SK-N-SH (cell line): ENCODE data around the gene PPM1A. TPM values are rescaled to one million over a fixed set of nuclear protein-coding genes. Genes with fewer than 3 reads are reported as not detected.

ENCODE experiments used
- CTCF ChIA-PET: fragments of 300-600, 350-600 bp; formaldehyde crosslinking; extraction: SDS; loops from one replicate; lab custom pipeline; 2021; lab: Yijun Ruan, JAX
- POLR2A ChIA-PET: fragments of 350-600 bp; sonication (Branson Sonifier 250); formaldehyde crosslinking; extraction: SDS; loops from one replicate; lab custom pipeline; 2020; ENCODE audit warnings: antibody characterized with exemption, inconsistent platforms; lab: Yijun Ruan, JAX
- DNase-seq: peaks from one replicate; pipeline ENCODE4 v3.0.0; 2012
- H2AFZ ChIP-seq: fragments of 200-600 bp; sonication (generic); 2 replicates; pipeline ENCODE4 v1.8.1; 2016; ENCODE audit warnings: antibody characterized with exemption, mild to moderate bottlenecking, low read depth
- H3F3A ChIP-seq: fragments of 200-600 bp; sonication (generic); replicated peaks from 2 replicates; pipeline ENCODE3; 2016; ENCODE audit warnings: antibody characterized with exemption, mild to moderate bottlenecking; ENCODE audit not compliant: insufficient read depth
- H3K27ac ChIP-seq, 2 experiments: fragments of 200-500 bp in 1 of 2; fragments of 200-600 bp in 1 of 2; sonication (Bioruptor generic) in 1 of 2; sonication (generic), shearing (Covaris generic) in 1 of 2; 2 replicates each; pipeline versions ENCODE4 v1.5.1 to v1.6.1; 2014 to 2016; ENCODE audit warnings: low read depth in 2 of 2, inconsistent platforms in 1 of 2, low read length in 1 of 2, mild to moderate bottlenecking in 1 of 2, mixed read lengths in 1 of 2
- H3K27me3 ChIP-seq: fragments of 200-600 bp; sonication (generic), shearing (Covaris generic); 2 replicates; pipeline ENCODE4 v1.6.1; 2016; ENCODE audit warnings: mixed run types; ENCODE audit not compliant: insufficient read depth
- H3K36me3 ChIP-seq, 2 experiments: fragments of 200-500 bp in 1 of 2; fragments of 200-600 bp in 1 of 2; sonication (Bioruptor generic) in 1 of 2; sonication (generic) in 1 of 2; replicated peaks in 1 of 2; 2 replicates each; pipeline versions ENCODE3 to v1.5.1; 2014 to 2016; ENCODE audit warnings: low read length in 1 of 2, mild to moderate bottlenecking in 1 of 2; ENCODE audit not compliant: insufficient read depth in 2 of 2, control insufficient read depth in 1 of 2
- H3K4me1 ChIP-seq, 2 experiments: fragments of 200-500 bp in 1 of 2; fragments of 200-600 bp in 1 of 2; sonication (Bioruptor generic) in 1 of 2; sonication (generic), shearing (Covaris generic) in 1 of 2; 2 replicates each; pipeline versions ENCODE4 v1.5.1 to v1.6.1; 2014 to 2016; ENCODE audit warnings: low read depth in 1 of 2, low read length in 1 of 2, mixed run types in 1 of 2; ENCODE audit not compliant: insufficient read depth in 2 of 2, control insufficient read depth in 1 of 2
- H3K4me2 ChIP-seq: fragments of 200-600 bp; sonication (generic), shearing (Covaris generic); 2 replicates; pipeline ENCODE4 v1.6.1; 2017; ENCODE audit warnings: mixed run types
- H3K4me3 ChIP-seq, 2 experiments: fragments of 200-500 bp in 1 of 2; fragments of 200-600 bp in 1 of 2; sonication (Bioruptor generic) in 1 of 2; sonication (generic), shearing (Covaris generic) in 1 of 2; 2 replicates each; pipeline versions ENCODE4 v1.5.1 to v1.8.1; 2014 to 2016; ENCODE audit warnings: low read depth in 2 of 2, inconsistent platforms in 1 of 2, low read length in 1 of 2, mild to moderate bottlenecking in 1 of 2, mixed read lengths in 1 of 2, moderate library complexity in 1 of 2
- H3K79me2 ChIP-seq: fragments of 200-600 bp; sonication (generic); 2 replicates; pipeline ENCODE4 v1.8.1; 2017; ENCODE audit warnings: mild to moderate bottlenecking; ENCODE audit not compliant: insufficient read depth
- H3K9ac ChIP-seq: fragments of 200-600 bp; sonication (generic); 2 replicates; pipeline ENCODE4 v1.6.1; 2017; ENCODE audit warnings: mixed run types
- H3K9me2 ChIP-seq: fragments of 200-600 bp; sonication (generic); 2 replicates; pipeline ENCODE4 v1.6.1; 2017; ENCODE audit warnings: mixed run types
- H3K9me3 ChIP-seq: fragments of 200-600 bp; sonication (generic); 2 replicates; pipeline ENCODE4 v1.6.1; 2017; ENCODE audit warnings: mixed run types, mild to moderate bottlenecking, moderate library complexity
- H4K20me1 ChIP-seq: fragments of 200-600 bp; sonication (generic); 2 replicates; pipeline ENCODE4 v1.6.1; 2017; ENCODE audit warnings: mild to moderate bottlenecking, mixed run types; ENCODE audit not compliant: insufficient read depth
- CHD2 ChIP-seq: fragments of 150-350 bp; IDR thresholded peaks from 2 replicates; pipeline ENCODE4 v1.6.1; 2018; ENCODE audit warnings: low read length; ENCODE audit not compliant: partially characterized antibody
- EP300 ChIP-seq, 2 experiments: IDR thresholded peaks; 2 replicates each; pipeline versions ENCODE4 v1.4.0 to v1.6.1; 2012; ENCODE audit warnings: borderline replicate concordance in 1 of 2, low read depth in 1 of 2, low read length in 1 of 2
- EZH2phosphoT487 ChIP-seq: fragments of 200-600 bp; sonication (generic); IDR thresholded peaks from 2 replicates; pipeline ENCODE4 v1.6.1; 2017; ENCODE audit warnings: low read depth, mixed run types, mild to moderate bottlenecking, antibody characterized with exemption, moderate library complexity, borderline replicate concordance
- FOSL2 ChIP-seq: IDR thresholded peaks from 2 replicates; pipeline ENCODE4 v1.4.0; 2012; ENCODE audit warnings: low read depth, mild to moderate bottlenecking, moderate library complexity, borderline replicate concordance
- FOXJ3 ChIP-seq: sonication (generic); formaldehyde crosslinking; IDR thresholded peaks from 2 replicates; pipeline ENCODE4 v1.5.1; 2020; ENCODE audit warnings: mild to moderate bottlenecking, missing genetic modification reagents
- FOXM1 ChIP-seq: IDR thresholded peaks from 2 replicates; pipeline ENCODE4 v1.4.0; 2012; ENCODE audit warnings: low read depth, mild to moderate bottlenecking
- GATA2 ChIP-seq: sonication (generic); formaldehyde crosslinking; IDR thresholded peaks from 2 replicates; pipeline ENCODE4 v1.5.0; 2020; ENCODE audit warnings: mild to moderate bottlenecking, missing genetic modification reagents
- JUND ChIP-seq: IDR thresholded peaks from 2 replicates; pipeline ENCODE4 v1.4.0; 2012
- MEF2A ChIP-seq: IDR thresholded peaks from 2 replicates; pipeline ENCODE4 v1.4.0; 2012; ENCODE audit warnings: low read depth, borderline replicate concordance
- MXI1 ChIP-seq: IDR thresholded peaks from 2 replicates; pipeline ENCODE4 v1.6.1; 2012; ENCODE audit warnings: mild to moderate bottlenecking, low read depth, low read length, improper control_type of control experiment
- RAD21 ChIP-seq: IDR thresholded peaks from 2 replicates; pipeline ENCODE4 v1.6.1; 2012; ENCODE audit warnings: mild to moderate bottlenecking, low read length
- RCOR1 ChIP-seq: fragments of 150-350 bp; IDR thresholded peaks from 2 replicates; pipeline ENCODE4 v1.6.1; 2017; ENCODE audit warnings: antibody characterized with exemption, low read length
- SMC3 ChIP-seq: IDR thresholded peaks from 2 replicates; pipeline ENCODE4 v1.6.1; 2012; ENCODE audit warnings: low read depth, low read length, improper control_type of control experiment
- TAF1 ChIP-seq: IDR thresholded peaks from 2 replicates; pipeline ENCODE4 v1.6.1; 2012; ENCODE audit warnings: low read depth, mild to moderate bottlenecking, low read length, moderate library complexity, borderline replicate concordance
- TCF12 ChIP-seq: IDR thresholded peaks from 2 replicates; pipeline ENCODE4 v1.4.0; 2012
- TEAD4 ChIP-seq: IDR thresholded peaks from 2 replicates; pipeline ENCODE4 v1.4.0; 2012; ENCODE audit warnings: mild to moderate bottlenecking, borderline replicate concordance; ENCODE audit not compliant: insufficient read depth
- YY1 ChIP-seq: IDR thresholded peaks from 2 replicates; pipeline ENCODE4 v1.4.0; 2012; ENCODE audit warnings: low read depth, mild to moderate bottlenecking
- WGBS: methylation state at CpG from one replicate; pipeline ENCODE4 v1.1.6; 2017; ENCODE audit warnings: low lambda C conversion rate; 5-methylcytosine and 5-hydroxymethylcytosine counted together
- polyA plus RNA-seq, 3 experiments: library from polyadenylated mRNA; depleted of rRNA; stranded (reverse); fragments of >200 nt; gene quantifications; 2 replicates each; pipeline ENCODE4 v1.2.3, GENCODE V29; 2012
- TF ChIP-seq, protein P1 (sequence below): fragments of 150-350 bp; IDR thresholded peaks from 2 replicates; pipeline ENCODE4 v1.6.1; 2016; ENCODE audit warnings: mild to moderate bottlenecking, low read depth, low read length
- TF ChIP-seq, protein P2 (sequence below): fragments of 150-350 bp; IDR thresholded peaks from 2 replicates; pipeline ENCODE4 v1.6.1; 2017; ENCODE audit warnings: antibody characterized with exemption, low read length, low read depth, borderline replicate concordance
- TF ChIP-seq, protein P3 (sequence below): IDR thresholded peaks from 2 replicates; pipeline ENCODE4 v1.4.0; 2012; ENCODE audit warnings: low read depth
- TF ChIP-seq, protein P4 (sequence below): IDR thresholded peaks from 2 replicates; pipeline ENCODE4 v1.6.1; 2012; ENCODE audit warnings: mild to moderate bottlenecking, low read depth, low read length, moderate library complexity

The PPM1A gene
- polyA plus RNA-seq, 1 of the 3 experiments (the other 2 are of a cell fraction), result 12.3 TPM

DNA sequence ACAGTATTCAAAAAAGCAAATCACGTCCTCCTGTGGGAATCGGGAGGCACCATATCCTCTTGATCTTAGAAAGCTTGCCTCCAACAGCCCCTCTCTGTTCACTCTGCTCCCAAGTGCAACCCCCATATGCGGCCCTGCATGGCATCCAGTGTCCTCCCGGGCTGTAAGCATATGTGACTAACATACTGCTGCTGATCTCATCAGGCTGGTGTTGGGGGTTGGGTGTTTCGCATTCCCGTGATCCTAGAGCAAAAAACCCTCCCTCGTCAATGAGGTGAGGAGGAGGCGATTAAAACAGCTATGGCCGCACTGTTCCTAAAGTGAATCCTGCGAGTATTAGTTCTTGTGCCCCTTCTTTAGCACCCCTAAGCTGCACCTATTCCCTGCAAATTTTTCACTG, 28.1 kb upstream of the PPM1A start:
- TF ChIP-seq FOSL2 (no peak), MEF2A (no peak), FOXM1 (no peak), TAF1 (no peak), RAD21 (no peak), FOXJ3 (CRISPR knock-in tag) (no peak), EZH2phosphoT487 (no peak), TCF12 (no peak), SMC3 (no peak)
- TF ChIP-seq, protein P1, sequence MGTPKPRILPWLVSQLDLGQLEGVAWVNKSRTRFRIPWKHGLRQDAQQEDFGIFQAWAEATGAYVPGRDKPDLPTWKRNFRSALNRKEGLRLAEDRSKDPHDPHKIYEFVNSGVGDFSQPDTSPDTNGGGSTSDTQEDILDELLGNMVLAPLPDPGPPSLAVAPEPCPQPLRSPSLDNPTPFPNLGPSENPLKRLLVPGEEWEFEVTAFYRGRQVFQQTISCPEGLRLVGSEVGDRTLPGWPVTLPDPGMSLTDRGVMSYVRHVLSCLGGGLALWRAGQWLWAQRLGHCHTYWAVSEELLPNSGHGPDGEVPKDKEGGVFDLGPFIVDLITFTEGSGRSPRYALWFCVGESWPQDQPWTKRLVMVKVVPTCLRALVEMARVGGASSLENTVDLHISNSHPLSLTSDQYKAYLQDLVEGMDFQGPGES, result no peak
- TF ChIP-seq, protein P2, sequence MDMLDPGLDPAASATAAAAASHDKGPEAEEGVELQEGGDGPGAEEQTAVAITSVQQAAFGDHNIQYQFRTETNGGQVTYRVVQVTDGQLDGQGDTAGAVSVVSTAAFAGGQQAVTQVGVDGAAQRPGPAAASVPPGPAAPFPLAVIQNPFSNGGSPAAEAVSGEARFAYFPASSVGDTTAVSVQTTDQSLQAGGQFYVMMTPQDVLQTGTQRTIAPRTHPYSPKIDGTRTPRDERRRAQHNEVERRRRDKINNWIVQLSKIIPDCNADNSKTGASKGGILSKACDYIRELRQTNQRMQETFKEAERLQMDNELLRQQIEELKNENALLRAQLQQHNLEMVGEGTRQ, result no peak
- H3K9ac ChIP-seq, result no peak overlapping the region
- no peaks in the 10 kb centered on the region for H3K9me3 ChIP-seq
- no peaks in the 10 kb centered on the region for H3F3A ChIP-seq
- POLR2A ChIA-PET, result no interaction called here
- no peak overlapping the region for H3K4me3 ChIP-seq
- peaks cover 0 to 4% of the 10 kb centered on the region in 2 experiments; a peak in 1 of 4 replicates for H3K4me1 ChIP-seq
- H3K27me3 ChIP-seq, result no peaks in the 10 kb centered on the region
- WGBS, result 74% methylated on average over 10 of the region's 10 CpGs
- H3K27ac ChIP-seq, result no peak overlapping the region
- no peaks in the 10 kb centered on the region for H4K20me1 ChIP-seq
- no peaks in the 10 kb centered on the region for H3K36me3 ChIP-seq
- H3K4me2 ChIP-seq, result no peak overlapping the region
- CTCF ChIA-PET, result interaction anchor here (0.9 kb wide), 1 partner anchor 36 kb away, joined by 3 read pairs; no protein-coding TSS in a partner anchor
- H2AFZ ChIP-seq, result no peak overlapping the region
- H3K9me2 ChIP-seq, result no peaks in the 10 kb centered on the region
- H3K79me2 ChIP-seq, result no peaks in the 10 kb centered on the region
- DNase-seq, result no peak

DNA sequence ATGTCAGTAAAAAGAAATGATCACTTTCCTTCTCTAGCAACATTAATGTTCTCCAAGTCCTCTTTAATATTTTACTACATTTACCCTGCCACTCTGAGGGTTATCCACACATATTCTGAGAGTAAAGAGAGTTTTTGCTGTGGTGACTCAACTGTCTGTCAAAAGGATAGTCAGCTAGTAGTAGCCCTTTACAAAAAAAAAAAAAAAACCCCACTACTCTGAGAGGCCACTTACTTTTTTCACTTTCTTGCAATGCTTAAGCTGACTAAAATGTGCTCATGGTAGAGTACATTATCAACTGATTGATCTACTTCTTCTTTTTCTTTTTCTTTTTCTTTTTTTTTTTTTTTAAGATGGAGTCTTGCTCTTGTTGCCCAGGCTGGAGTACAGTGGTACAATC, 27.6 kb upstream of the PPM1A start:
- TF ChIP-seq JUND (no peak), GATA2 (CRISPR knock-in tag) (no peak), MXI1 (no peak), RCOR1 (no peak), TEAD4 (no peak), YY1 (no peak), CHD2 (no peak), EP300 (IDR thresholded peaks at IDR 0.05; ENCODE audit: borderline replicate concordance in 1 of 2, low read depth in 1 of 2, low read length in 1 of 2) (no peak), SMC3 (no peak)
- TF ChIP-seq, protein P3, sequence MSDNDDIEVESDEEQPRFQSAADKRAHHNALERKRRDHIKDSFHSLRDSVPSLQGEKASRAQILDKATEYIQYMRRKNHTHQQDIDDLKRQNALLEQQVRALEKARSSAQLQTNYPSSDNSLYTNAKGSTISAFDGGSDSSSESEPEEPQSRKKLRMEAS, result no peak
- TF ChIP-seq, protein P4, sequence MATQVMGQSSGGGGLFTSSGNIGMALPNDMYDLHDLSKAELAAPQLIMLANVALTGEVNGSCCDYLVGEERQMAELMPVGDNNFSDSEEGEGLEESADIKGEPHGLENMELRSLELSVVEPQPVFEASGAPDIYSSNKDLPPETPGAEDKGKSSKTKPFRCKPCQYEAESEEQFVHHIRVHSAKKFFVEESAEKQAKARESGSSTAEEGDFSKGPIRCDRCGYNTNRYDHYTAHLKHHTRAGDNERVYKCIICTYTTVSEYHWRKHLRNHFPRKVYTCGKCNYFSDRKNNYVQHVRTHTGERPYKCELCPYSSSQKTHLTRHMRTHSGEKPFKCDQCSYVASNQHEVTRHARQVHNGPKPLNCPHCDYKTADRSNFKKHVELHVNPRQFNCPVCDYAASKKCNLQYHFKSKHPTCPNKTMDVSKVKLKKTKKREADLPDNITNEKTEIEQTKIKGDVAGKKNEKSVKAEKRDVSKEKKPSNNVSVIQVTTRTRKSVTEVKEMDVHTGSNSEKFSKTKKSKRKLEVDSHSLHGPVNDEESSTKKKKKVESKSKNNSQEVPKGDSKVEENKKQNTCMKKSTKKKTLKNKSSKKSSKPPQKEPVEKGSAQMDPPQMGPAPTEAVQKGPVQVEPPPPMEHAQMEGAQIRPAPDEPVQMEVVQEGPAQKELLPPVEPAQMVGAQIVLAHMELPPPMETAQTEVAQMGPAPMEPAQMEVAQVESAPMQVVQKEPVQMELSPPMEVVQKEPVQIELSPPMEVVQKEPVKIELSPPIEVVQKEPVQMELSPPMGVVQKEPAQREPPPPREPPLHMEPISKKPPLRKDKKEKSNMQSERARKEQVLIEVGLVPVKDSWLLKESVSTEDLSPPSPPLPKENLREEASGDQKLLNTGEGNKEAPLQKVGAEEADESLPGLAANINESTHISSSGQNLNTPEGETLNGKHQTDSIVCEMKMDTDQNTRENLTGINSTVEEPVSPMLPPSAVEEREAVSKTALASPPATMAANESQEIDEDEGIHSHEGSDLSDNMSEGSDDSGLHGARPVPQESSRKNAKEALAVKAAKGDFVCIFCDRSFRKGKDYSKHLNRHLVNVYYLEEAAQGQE, result no peak
- no peak overlapping the region for H3K9ac ChIP-seq
- H3K9me2 ChIP-seq, result no peaks in the 10 kb centered on the region
- no peaks in the 10 kb centered on the region for H3K9me3 ChIP-seq
- H4K20me1 ChIP-seq, result no peaks in the 10 kb centered on the region
- H3K4me3 ChIP-seq, result no peak overlapping the region
- H2AFZ ChIP-seq, result no peak overlapping the region
- no peaks in the 10 kb centered on the region for H3K79me2 ChIP-seq
- ChIA-PET CTCF (interaction anchor here (0.9 kb wide), 1 partner anchor 37 kb away, joined by 3 read pairs; no protein-coding TSS in a partner anchor), POLR2A (no interaction called here)
- H3K27me3 ChIP-seq, result no peaks in the 10 kb centered on the region
- H3K4me2 ChIP-seq, result no peak overlapping the region
- peaks cover 0 to 4% of the 10 kb centered on the region in 2 experiments; a peak in 1 of 4 replicates for H3K4me1 ChIP-seq
- H3F3A ChIP-seq, result no peaks in the 10 kb centered on the region
- DNase-seq, result no peak
- no peaks in the 10 kb centered on the region for H3K36me3 ChIP-seq
- no peak overlapping the region for H3K27ac ChIP-seq
